Left ventricle myocardium superior (tissue), 1 donor: ENCODE data around the gene CRABP1. TPM values are rescaled to one million over a fixed set of nuclear protein-coding genes. Genes with fewer than 3 reads are reported as not detected.

ENCODE experiments used
- ATAC-seq: fragments of 200-7000 bp; cut with Tn5 transposase; one replicate; pipeline ENCODE4 v1.9.1; 2020; ENCODE audit warnings: mild to moderate bottlenecking, moderate library complexity
- DNase-seq: peaks from one replicate; pipeline ENCODE4 v3.0.0-alpha.2; 2020
- intact Hi-C: fragments of 100-400 bp; cut with micrococcal nuclease; formaldehyde crosslinking; loops from one replicate; pipeline ENCODE4 v1.11.0; 2022
- long read RNA-seq: library from polyadenylated mRNA; unstranded; transcript quantifications from one replicate; pipeline ENCODE4 v2.0.0, GENCODE V29; 2021
- total RNA-seq: library from RNA; stranded (reverse); fragmentation: NEBNext Ultra II Directional; extraction: Animal tissue kit (Norgen Biotek cat#: 25700); gene quantifications from one replicate; pipeline ENCODE4 v1.2.1, GENCODE V29; 2021
- donor health status: DM: no; HTN: yes; CAD: no; lungs with severe emphysema.

Gene CRABP1
- not detected for total RNA-seq
- long read RNA-seq, result 0 reads

- DNase-seq, result no peak
- intact Hi-C loops, result no loop called here
- ATAC-seq, result no peak
Observed at GRCh38 chr15:78340231-78341056, at the start of gene CRABP1. CRABP1 (plus strand) TSS chr15:78340353; CDS start chr15:78340429, 76 bp downstream.

DNA sequence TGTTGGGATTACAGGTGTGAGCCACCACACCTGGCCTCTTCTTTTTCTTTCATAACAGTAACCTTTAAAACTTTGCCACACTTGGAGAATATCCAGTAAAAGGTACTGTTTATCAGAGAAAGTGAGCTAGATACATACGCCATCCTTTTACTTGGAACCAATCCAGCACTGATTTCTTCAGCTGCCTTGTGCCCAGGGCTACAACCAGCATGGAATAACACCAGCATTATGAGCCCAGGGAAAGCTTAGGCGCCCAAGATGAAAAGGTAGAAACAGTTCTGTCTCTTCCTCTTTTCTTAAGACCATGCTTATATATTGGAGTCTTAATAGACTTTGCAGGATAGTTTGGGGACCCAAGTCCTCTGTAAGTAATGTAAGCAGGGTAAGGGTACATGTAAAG is 49.1 kb upstream of the CRABP1 start:
- DNase-seq, result no peak
- intact Hi-C loops, result no loop called here
- ATAC-seq, result no peak

- ATAC-seq (peak; percentile 67), DNase-seq (no peak)
- intact Hi-C loops, result no loop called here
Observed at GRCh38 chr15:78291698-78292097, 48.5 kb upstream of the CRABP1 start.

DNA sequence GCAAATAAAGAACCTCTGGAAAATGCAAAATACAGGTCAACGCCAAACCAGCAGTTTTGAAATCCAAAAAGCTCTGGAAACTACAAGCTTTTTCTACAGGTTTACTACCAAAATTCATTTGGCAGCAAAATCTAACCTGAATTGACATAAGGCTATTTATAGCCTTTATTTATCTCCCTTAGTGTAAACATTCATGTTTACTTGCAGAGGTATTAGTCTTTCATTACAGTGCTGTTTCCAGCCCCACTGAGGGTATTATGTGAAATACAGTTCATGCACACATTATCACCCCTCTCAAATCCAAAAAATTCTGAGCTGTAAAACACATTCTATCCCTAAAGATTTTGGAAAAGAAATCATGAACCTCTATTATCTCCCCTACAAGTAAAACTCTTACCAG is 47.9 kb upstream of the CRABP1 start:
- DNase-seq, result no peak
- intact Hi-C loops, result no loop called here
- no peak for ATAC-seq

DNA sequence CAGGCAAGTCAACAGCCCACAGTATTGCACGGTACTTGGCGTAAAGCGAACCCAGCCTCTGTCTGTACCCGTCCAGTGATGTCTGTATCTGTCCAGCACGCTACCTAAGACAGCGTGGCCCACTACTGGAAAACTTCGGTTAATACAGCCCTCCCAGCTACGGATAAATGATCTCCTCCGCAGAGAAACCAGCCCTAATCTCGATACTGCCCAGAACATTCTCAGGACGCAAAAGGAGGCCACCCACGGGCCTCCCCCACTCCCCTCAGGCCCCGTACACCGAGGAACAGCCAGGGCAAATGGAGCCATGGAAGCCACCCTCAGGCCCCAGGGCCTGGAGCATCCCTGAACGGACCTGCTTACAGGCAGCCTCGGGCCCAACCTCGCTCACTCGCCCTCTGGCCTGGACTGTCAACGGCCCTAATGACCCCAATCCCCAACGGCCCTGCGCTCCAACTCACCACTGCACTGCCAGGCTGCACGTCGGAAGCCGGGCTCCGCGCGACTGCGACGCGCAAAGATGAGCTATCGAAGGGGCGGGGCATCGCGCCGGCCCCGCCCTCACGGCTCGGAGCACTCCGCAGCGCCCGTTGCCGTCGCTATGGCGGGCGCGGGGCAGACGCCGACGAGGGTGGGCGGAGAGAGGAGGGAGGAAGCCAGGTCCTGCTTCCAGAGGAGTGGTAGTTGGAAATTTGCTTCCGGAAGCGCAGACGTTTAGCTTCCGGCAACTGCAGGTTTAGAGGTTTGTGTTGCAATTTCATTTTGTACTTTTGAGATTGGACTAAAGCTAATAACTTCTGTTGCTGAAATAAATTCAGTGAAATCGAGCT is 40.8 kb upstream of the CRABP1 start, which contains the start of gene SKIC8:
Gene SKIC8 (minus strand): TSS at position 509 of the 830 bp plus-strand sequence. CDS start 3,923 bp downstream, outside the sequence.
- intact Hi-C loops, result no loop called here
- peak; percentile 95 for DNase-seq

GRCh38 chr15:78301326-78301725 is 38.8 kb upstream of the CRABP1 start:
- intact Hi-C loops, result no loop called here
- no peak for DNase-seq
- ATAC-seq, result no peak

More for the DNA sequence above, 40.8 kb upstream of the CRABP1 start, which contains the start of gene SKIC8:
- peak; percentile 99 for ATAC-seq

DNA sequence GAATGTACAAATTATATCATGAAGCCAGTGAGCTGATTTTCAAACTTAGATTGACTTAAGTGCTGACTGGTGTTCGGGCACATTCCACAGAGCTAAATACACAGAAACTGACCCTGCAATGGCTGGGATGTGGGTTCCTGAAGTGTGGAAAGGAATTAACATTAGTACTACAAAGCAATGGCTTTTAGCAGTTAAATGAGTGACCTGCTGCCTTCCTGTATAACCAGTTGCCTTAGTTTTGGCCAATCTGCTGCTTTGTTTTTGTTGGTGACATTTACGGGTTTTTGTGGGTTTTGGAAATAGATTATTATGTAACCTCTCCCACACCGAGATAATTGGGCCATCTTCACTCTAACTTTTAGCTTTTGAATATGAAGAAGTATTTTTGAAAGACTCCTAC is 38.3 kb upstream of the CRABP1 start:
- no peak for ATAC-seq
- intact Hi-C loops, result no loop called here
- no peak for DNase-seq

- DNase-seq (no peak), ATAC-seq (no peak)
- intact Hi-C loops, result no loop called here
Observed at GRCh38 chr15:78302579-78303312, 37.4 kb upstream of the CRABP1 start.

DNA sequence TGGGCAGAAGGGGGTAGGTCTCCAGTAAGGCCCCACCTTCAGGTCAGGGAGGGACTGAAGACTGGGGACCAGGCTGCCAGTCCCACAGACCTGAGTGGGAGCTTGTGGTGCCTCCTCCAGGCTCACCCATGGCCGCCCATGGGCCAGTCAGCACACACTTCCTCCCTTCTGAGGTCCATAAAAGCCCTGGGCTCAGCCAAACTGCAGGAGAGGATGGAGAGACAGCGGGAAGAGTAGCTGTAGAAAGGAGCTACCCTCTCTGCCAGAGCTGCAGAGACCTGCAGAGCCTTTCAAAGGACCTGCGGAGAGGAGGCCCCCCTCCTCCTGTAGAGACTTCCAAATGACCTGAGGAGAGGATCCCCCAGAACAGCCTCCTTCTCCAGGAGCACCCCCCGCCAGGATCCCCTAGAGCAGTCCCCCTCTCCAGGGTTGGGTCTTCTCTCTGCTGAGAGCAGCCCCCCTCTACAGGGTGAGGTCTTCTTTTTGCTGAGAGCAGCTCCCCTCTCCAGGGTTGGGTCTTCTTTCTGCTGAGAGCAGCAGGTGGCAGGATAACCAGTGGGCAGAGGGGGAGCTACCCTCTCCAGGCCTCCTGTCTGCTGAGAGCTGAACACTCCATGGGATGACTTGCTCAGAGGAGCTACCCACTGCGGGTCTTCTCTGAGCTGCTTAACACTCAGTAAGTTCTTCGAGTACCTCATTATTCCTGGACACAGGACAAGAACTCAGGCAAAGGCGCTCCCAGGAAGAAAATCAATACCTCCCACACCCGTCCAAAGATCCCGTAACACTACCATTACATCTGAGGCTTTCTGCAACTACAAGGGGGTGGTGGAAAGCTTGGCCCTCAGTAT is 35.7 kb upstream of the CRABP1 start:
- ATAC-seq (no peak), DNase-seq (no peak)
- intact Hi-C loops, result loop anchor here (5.0 kb wide), 1 partner anchor 118 kb away; no protein-coding TSS in a partner anchor

DNA sequence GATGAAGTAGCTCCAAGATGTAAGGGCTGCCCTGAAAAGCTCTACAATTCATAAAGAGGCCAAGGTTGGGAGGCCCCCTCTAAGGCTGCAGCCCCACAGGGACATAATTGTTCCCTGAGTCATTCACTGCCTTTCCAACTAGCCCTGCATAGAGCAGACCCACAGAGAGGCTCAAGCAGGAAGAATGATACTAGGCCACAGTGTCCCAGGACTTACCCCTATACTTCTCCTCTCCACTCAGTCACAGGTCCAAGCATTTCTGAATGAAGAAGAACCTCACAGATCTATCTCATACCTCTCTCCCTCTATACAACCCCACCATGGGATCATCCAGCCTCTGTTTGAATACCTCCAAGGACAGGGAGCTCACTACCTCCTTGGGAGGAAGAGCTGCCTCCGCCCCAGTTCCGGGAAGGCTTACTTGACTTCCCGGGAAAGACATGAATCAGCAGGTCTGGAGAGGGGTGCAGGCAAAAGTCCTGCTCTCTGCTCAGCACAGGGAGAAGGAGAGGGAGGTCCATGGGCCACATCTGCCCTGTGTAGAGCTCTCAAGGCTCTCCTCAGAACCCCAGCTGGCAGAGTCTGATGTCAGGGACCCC is 33.9 kb upstream of the CRABP1 start:
- no peak for ATAC-seq
- intact Hi-C loops, result loop anchor here (5.0 kb wide), 1 partner anchor 116 kb away; no protein-coding TSS in a partner anchor
- DNase-seq, result no peak

DNA sequence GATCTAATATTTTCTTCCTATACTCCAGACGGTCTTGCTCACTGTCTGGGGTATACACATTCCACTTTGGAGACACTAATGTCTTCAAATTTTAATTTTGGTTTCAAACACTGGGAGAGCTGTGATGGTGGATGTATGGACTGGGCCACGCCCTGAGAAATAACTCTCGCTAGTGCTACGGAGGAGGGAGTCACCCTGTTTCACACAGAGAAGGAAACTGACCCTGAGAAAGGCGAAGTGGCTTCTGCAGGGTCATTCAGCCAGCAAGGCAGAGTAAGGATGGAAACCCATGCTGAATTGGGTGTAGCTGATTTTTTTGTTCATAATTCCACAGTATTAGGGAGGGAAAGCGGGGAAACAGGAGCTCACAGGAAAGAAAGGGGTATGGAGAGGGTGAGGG is 32.2 kb upstream of the CRABP1 start:
- DNase-seq, result no peak
- intact Hi-C loops, result loop anchor here (5.0 kb wide), 1 partner anchor 114 kb away; no protein-coding TSS in a partner anchor

GRCh38 chr15:78308422-78309032 is 31.6 kb upstream of the CRABP1 start:
- ATAC-seq (peak; percentile 88), DNase-seq (peak; percentile 74)
- intact Hi-C loops, result loop anchor here (5.0 kb wide), 1 partner anchor 114 kb away; no protein-coding TSS in a partner anchor

More for the DNA sequence above, 32.2 kb upstream of the CRABP1 start:
- ATAC-seq, result no peak

DNA sequence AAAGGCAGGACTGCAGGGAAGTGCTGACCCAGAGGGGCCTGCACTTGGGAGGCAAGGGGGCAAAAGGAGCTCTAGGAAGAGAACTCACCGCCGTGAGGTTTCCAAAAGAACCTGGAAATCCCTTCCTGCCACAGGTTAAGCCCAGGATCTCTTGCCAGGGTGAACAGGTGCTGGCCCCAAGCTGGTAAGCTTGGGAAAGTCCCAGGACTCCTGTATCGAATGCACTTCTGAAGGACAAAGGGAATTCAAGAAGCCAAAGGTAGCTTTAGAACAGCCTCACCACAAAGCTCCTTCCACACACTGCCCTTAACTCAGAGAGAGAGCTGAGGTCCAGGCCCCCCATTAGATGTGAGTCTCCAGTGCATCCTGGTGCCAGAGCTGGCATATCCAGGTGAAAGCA is 28.9 kb upstream of the CRABP1 start:
- ATAC-seq, result no peak
- DNase-seq, result no peak
- intact Hi-C loops, result no loop called here

DNA sequence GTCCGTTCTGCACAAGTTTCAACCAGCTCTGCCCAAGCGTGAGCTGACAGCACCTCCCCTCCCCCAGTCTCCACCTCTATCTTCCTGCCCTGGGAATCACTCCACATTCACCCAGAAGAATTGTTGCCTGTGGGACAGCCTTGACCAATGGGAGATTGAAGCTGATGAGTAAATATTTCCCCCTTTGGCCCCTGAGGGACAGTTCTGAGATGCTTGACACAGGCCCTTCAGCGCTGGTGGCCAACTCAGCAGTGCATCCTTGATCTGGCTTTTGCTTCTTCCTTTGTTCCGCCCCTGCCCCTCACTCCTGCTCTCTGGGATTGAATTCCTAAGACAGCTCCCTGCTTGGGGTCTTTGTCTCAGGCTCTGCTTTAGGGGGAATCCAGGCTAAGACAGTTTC is 27.6 kb upstream of the CRABP1 start:
- ATAC-seq (no peak), DNase-seq (no peak)
- intact Hi-C loops, result no loop called here

GRCh38 chr15:78312957-78313356 is 27.2 kb upstream of the CRABP1 start:
- ATAC-seq, result no peak
- no peak for DNase-seq
- intact Hi-C loops, result no loop called here

DNA sequence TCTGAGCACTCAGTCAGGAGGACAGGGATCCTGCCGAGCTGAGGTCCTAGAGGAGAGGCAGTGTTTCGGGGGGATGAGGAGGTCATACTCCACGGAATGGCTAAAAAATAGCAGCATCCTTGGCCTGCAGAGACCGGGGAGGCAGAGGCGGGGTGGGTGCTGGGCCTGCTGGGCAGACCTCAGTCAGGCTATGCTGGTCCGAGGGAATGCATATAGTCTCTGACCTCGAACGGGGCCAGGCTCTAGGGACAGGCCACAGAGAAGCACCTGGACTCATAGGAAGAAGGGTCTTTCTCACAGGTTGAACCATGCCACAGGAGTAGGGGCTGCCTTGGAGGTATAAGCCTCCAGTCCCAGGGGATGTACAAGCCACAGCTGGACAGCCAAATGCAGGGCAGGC is 26.8 kb upstream of the CRABP1 start:
- ATAC-seq, result no peak
- intact Hi-C loops, result no loop called here
- no peak for DNase-seq

DNA sequence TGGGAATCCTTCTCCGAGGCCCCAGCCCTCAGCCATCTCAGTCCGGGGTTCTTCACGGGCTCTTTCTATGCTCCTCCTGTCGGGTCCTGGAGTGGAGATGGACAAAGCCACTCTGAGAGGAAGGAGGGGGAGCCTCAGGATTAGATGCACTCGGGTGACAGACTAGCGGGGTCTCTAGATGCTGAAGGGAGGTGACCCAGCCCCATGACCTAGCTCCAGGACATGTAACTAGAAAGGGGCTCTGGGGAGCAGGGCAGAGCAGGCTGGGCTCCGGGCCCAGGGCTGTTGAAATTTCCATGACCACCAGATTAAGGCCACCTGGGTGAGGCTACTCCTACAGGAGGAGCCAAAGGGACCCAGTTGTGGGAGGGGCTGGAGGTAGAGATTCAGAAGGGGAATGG is 26.0 kb upstream of the CRABP1 start:
- no peak for ATAC-seq
- intact Hi-C loops, result no loop called here

More for the DNA sequence above, 26.0 kb upstream of the CRABP1 start:
- DNase-seq, result no peak
